Measurements from ENCODE around the gene UBR2.
"Not testable (repeated sequence)": the region's sequence is repeated elsewhere in the genome, so short reads cannot be mapped to it uniquely, and the experiment has no call there.

Gene UBR2

DNA sequence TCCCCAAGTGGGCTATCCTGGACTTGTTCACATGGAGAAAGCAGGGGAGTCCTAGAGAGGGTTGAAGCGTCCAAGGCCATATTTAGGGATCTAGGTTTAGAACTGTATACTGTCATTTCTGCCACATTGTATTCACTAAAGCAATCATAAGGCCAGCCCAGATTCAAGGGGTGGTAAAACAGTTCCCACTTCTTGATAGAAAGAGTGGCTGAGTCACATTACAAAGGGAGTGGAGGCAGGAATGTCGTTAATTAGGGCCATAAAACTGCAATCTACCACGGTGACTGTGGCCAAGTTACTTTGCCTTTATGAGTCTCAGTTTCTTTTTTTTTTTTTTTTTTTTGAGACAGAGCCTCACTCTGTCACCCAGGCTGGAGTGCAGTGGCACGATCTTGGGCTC lies 7.4 kb upstream of the UBR2 start:
- TF ChIP-seq, protein P1, sequence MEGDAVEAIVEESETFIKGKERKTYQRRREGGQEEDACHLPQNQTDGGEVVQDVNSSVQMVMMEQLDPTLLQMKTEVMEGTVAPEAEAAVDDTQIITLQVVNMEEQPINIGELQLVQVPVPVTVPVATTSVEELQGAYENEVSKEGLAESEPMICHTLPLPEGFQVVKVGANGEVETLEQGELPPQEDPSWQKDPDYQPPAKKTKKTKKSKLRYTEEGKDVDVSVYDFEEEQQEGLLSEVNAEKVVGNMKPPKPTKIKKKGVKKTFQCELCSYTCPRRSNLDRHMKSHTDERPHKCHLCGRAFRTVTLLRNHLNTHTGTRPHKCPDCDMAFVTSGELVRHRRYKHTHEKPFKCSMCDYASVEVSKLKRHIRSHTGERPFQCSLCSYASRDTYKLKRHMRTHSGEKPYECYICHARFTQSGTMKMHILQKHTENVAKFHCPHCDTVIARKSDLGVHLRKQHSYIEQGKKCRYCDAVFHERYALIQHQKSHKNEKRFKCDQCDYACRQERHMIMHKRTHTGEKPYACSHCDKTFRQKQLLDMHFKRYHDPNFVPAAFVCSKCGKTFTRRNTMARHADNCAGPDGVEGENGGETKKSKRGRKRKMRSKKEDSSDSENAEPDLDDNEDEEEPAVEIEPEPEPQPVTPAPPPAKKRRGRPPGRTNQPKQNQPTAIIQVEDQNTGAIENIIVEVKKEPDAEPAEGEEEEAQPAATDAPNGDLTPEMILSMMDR (IDR thresholded peaks at IDR 0.05; ENCODE audit: low read depth, low read length) = no peak
- Histone ChIP-seq H3K27me3 (no peaks in the 10 kb centered on the region), H3K9me3 (no peaks in the 10 kb centered on the region), H3K4me1 (no peaks in the 10 kb centered on the region), H3K4me3 (ENCODE audit: low read depth, low read length) (no peak overlapping the region), H3K36me3 (no peaks in the 10 kb centered on the region)
- DNase-seq = no peak

- H3K9me3 ChIP-seq; H3K4me3 ChIP-seq (ENCODE audit: low read depth, low read length); H3K27me3 ChIP-seq; DNase-seq; H3K4me1 ChIP-seq; H3K36me3 ChIP-seq: not testable (repeated sequence)
Measured at GRCh38 chr6:42559276-42559675, 4.6 kb upstream of the UBR2 start.

- no peaks in the 10 kb centered on the region for H3K9me3 ChIP-seq
- H3K4me3 ChIP-seq (ENCODE audit: low read depth, low read length) = no peak overlapping the region
- TF ChIP-seq, protein P1 (IDR thresholded peaks at IDR 0.05; ENCODE audit: low read depth, low read length) = no peak
- H3K27me3 ChIP-seq = no peaks in the 10 kb centered on the region
- peaks cover under 1% of the 10 kb centered on the region; the same call in 1 of the 2 replicates for H3K36me3 ChIP-seq
- DNase-seq = no peak
- H3K4me1 ChIP-seq = no peaks in the 10 kb centered on the region
Measured at GRCh38 chr6:42561986-42562385, 1.8 kb upstream of the UBR2 start.

GRCh38 chr6:42562788-42563405 lies 932 bp upstream of the UBR2 start:
- TF ChIP-seq, protein P1 (IDR thresholded peaks at IDR 0.05; ENCODE audit: low read depth, low read length) = no peak
- Histone ChIP-seq H3K4me3 (ENCODE audit: low read depth, low read length) (peak overlapping the region; percentile 96), H3K4me1 (no peaks in the 10 kb centered on the region), H3K36me3 (peaks cover 4% of the 10 kb centered on the region; the same call in 1 of the 2 replicates), H3K9me3 (no peaks in the 10 kb centered on the region), H3K27me3 (no peaks in the 10 kb centered on the region)
- no peak for DNase-seq

DNA sequence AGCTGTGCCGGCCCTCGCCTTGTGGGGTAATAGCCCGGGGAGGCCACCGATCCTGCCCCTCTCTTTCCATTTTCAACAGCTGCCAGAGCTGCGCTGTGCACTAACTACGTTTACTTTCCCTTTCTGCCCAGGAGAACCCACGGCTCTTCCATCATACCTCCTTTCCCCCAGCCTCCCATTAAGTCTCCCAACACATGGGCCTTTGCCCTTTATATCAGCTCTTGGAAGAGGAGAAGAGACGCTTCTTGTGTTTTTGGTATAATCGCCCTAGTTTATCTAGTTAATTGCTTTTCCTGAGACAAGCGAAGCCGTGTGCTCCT lies 637 bp downstream of the UBR2 start:
- Histone ChIP-seq H3K36me3 (peaks cover 4% of the 10 kb centered on the region; the same call in 1 of the 2 replicates), H3K27me3 (no peaks in the 10 kb centered on the region), H3K4me3 (ENCODE audit: low read depth, low read length) (peak overlapping the region; percentile 96), H3K9me3 (no peaks in the 10 kb centered on the region), H3K4me1 (no peaks in the 10 kb centered on the region)
- no peak for DNase-seq
- TF ChIP-seq, protein P1 (IDR thresholded peaks at IDR 0.05; ENCODE audit: low read depth, low read length) = no peak

- DNase-seq = no peak
Measured at GRCh38 chr6:42565823-42566613, 2.2 kb downstream of the UBR2 start.

More at GRCh38 chr6:42565823-42566613, 2.2 kb downstream of the UBR2 start:
- peaks cover 4% of the 10 kb centered on the region; the same call in 1 of the 2 replicates for H3K36me3 ChIP-seq
- no peaks in the 10 kb centered on the region for H3K4me1 ChIP-seq
- TF ChIP-seq, protein P1 (IDR thresholded peaks at IDR 0.05; ENCODE audit: low read depth, low read length) = no peak
- no peaks in the 10 kb centered on the region for H3K27me3 ChIP-seq
- peak overlapping the region; percentile 96; the same call in 1 of the 2 replicates for H3K4me3 ChIP-seq (ENCODE audit: low read depth, low read length)
- no peaks in the 10 kb centered on the region for H3K9me3 ChIP-seq
